ENCODE data around the gene USP40.

Gene USP40

GRCh38 chr2:233446606-233447305 lies 119.8 kb downstream of the USP40 start:
- H3K36me3 ChIP-seq (ENCODE audit: insufficient read depth, low read length): peaks cover 9% of the 10 kb centered on the region
- no peak overlapping the region for H3K4me3 ChIP-seq (ENCODE audit: low read length)
- no peak overlapping the region for H3K4me2 ChIP-seq (ENCODE audit: low read length)
- no peaks in the 10 kb centered on the region for H3K27me3 ChIP-seq (ENCODE audit: control insufficient read depth, insufficient read depth, low read length)
- no peaks in the 10 kb centered on the region for H3K4me1 ChIP-seq (ENCODE audit: control insufficient read depth, insufficient read depth, low read length)
- no peaks in the 10 kb centered on the region for H3K9me3 ChIP-seq (replicated peaks; ENCODE audit: low read length)
- H3K9ac ChIP-seq (ENCODE audit: low read depth, low read length): no peak overlapping the region

GRCh38 chr2:233446121-233446520 lies 120.5 kb downstream of the USP40 start:
- Histone ChIP-seq H3K4me1 (ENCODE audit: control insufficient read depth, insufficient read depth, low read length) (no peaks in the 10 kb centered on the region), H3K4me3 (ENCODE audit: low read length) (no peak overlapping the region), H3K36me3 (ENCODE audit: insufficient read depth, low read length) (peaks cover 9% of the 10 kb centered on the region), H3K9ac (ENCODE audit: low read depth, low read length) (no peak overlapping the region), H3K27me3 (ENCODE audit: control insufficient read depth, insufficient read depth, low read length) (no peaks in the 10 kb centered on the region), H3K4me2 (ENCODE audit: low read length) (no peak overlapping the region), H3K9me3 (replicated peaks; ENCODE audit: low read length) (no peaks in the 10 kb centered on the region)

- peaks cover 7% of the 10 kb centered on the region for H3K36me3 ChIP-seq (ENCODE audit: insufficient read depth, low read length)
- no peak overlapping the region for H3K9ac ChIP-seq (ENCODE audit: low read depth, low read length)
- H3K27me3 ChIP-seq (ENCODE audit: control insufficient read depth, insufficient read depth, low read length): no peaks in the 10 kb centered on the region
- no peaks in the 10 kb centered on the region for H3K4me1 ChIP-seq (ENCODE audit: control insufficient read depth, insufficient read depth, low read length)
- H3K9me3 ChIP-seq (replicated peaks; ENCODE audit: low read length): no peaks in the 10 kb centered on the region
- H3K4me2 ChIP-seq (ENCODE audit: low read length): no peak overlapping the region
- H3K4me3 ChIP-seq (ENCODE audit: low read length): no peak overlapping the region
Observed at GRCh38 chr2:233445152-233445830, 121.3 kb downstream of the USP40 start.

- no peaks in the 10 kb centered on the region for H3K4me1 ChIP-seq (ENCODE audit: control insufficient read depth, insufficient read depth, low read length)
- H3K4me3 ChIP-seq (ENCODE audit: low read length): no peak overlapping the region
- H3K27me3 ChIP-seq (ENCODE audit: control insufficient read depth, insufficient read depth, low read length): no peaks in the 10 kb centered on the region
- H3K9ac ChIP-seq (ENCODE audit: low read depth, low read length): no peak overlapping the region
- no peak overlapping the region for H3K4me2 ChIP-seq (ENCODE audit: low read length)
- no peaks in the 10 kb centered on the region for H3K9me3 ChIP-seq (replicated peaks; ENCODE audit: low read length)
- peaks cover 7% of the 10 kb centered on the region for H3K36me3 ChIP-seq (ENCODE audit: insufficient read depth, low read length)
Observed at GRCh38 chr2:233444501-233444900, 122.1 kb downstream of the USP40 start.

- H3K4me3 ChIP-seq (ENCODE audit: low read length): no peak overlapping the region
- no peak overlapping the region for H3K9ac ChIP-seq (ENCODE audit: low read depth, low read length)
- H3K9me3 ChIP-seq (replicated peaks; ENCODE audit: low read length): no peaks in the 10 kb centered on the region
- H3K4me1 ChIP-seq (ENCODE audit: control insufficient read depth, insufficient read depth, low read length): no peaks in the 10 kb centered on the region
- no peaks in the 10 kb centered on the region for H3K27me3 ChIP-seq (ENCODE audit: control insufficient read depth, insufficient read depth, low read length)
- peaks cover 7% of the 10 kb centered on the region for H3K36me3 ChIP-seq (ENCODE audit: insufficient read depth, low read length)
- H3K4me2 ChIP-seq (ENCODE audit: low read length): no peak overlapping the region
Observed at GRCh38 chr2:233443511-233444183, 122.9 kb downstream of the USP40 start.

- H3K4me3 ChIP-seq (ENCODE audit: low read length): no peak overlapping the region
- H3K27me3 ChIP-seq (ENCODE audit: control insufficient read depth, insufficient read depth, low read length): no peaks in the 10 kb centered on the region
- H3K36me3 ChIP-seq (ENCODE audit: insufficient read depth, low read length): peaks cover 16% of the 10 kb centered on the region
- H3K9ac ChIP-seq (ENCODE audit: low read depth, low read length): no peak overlapping the region
- H3K4me2 ChIP-seq (ENCODE audit: low read length): no peak overlapping the region
- H3K9me3 ChIP-seq (replicated peaks; ENCODE audit: low read length): no peaks in the 10 kb centered on the region
- H3K4me1 ChIP-seq (ENCODE audit: control insufficient read depth, insufficient read depth, low read length): no peaks in the 10 kb centered on the region
Observed at GRCh38 chr2:233442028-233442310, 124.6 kb downstream of the USP40 start.

- H3K36me3 ChIP-seq (ENCODE audit: insufficient read depth, low read length): peaks cover 18% of the 10 kb centered on the region
- H3K27me3 ChIP-seq (ENCODE audit: control insufficient read depth, insufficient read depth, low read length): no peaks in the 10 kb centered on the region
Observed at GRCh38 chr2:233441161-233442027, 125.2 kb downstream of the USP40 start.

GRCh38 chr2:233440714-233441113 lies 125.9 kb downstream of the USP40 start:
- peaks cover 19% of the 10 kb centered on the region for H3K36me3 ChIP-seq (ENCODE audit: insufficient read depth, low read length)
- H3K9ac ChIP-seq (ENCODE audit: low read depth, low read length): no peak overlapping the region
- H3K9me3 ChIP-seq (replicated peaks; ENCODE audit: low read length): no peaks in the 10 kb centered on the region
- no peaks in the 10 kb centered on the region for H3K27me3 ChIP-seq (ENCODE audit: control insufficient read depth, insufficient read depth, low read length)
- H3K4me3 ChIP-seq (ENCODE audit: low read length): no peak overlapping the region
- H3K4me1 ChIP-seq (ENCODE audit: control insufficient read depth, insufficient read depth, low read length): no peaks in the 10 kb centered on the region
- no peak overlapping the region for H3K4me2 ChIP-seq (ENCODE audit: low read length)

More at GRCh38 chr2:233441161-233442027, 125.2 kb downstream of the USP40 start:
- H3K9me3 ChIP-seq (replicated peaks; ENCODE audit: low read length): no peaks in the 10 kb centered on the region
- H3K4me1 ChIP-seq (ENCODE audit: control insufficient read depth, insufficient read depth, low read length): no peaks in the 10 kb centered on the region
- H3K9ac ChIP-seq (ENCODE audit: low read depth, low read length): no peak overlapping the region
- no peak overlapping the region for H3K4me2 ChIP-seq (ENCODE audit: low read length)
- no peak overlapping the region for H3K4me3 ChIP-seq (ENCODE audit: low read length)

GRCh38 chr2:233440314-233440713 lies 126.3 kb downstream of the USP40 start:
- no peak overlapping the region for H3K9ac ChIP-seq (ENCODE audit: low read depth, low read length)
- H3K27me3 ChIP-seq (ENCODE audit: control insufficient read depth, insufficient read depth, low read length): no peaks in the 10 kb centered on the region
- no peak overlapping the region for H3K4me2 ChIP-seq (ENCODE audit: low read length)
- H3K4me1 ChIP-seq (ENCODE audit: control insufficient read depth, insufficient read depth, low read length): no peaks in the 10 kb centered on the region
- H3K4me3 ChIP-seq (ENCODE audit: low read length): no peak overlapping the region
- H3K9me3 ChIP-seq (replicated peaks; ENCODE audit: low read length): no peaks in the 10 kb centered on the region
- peaks cover 16% of the 10 kb centered on the region for H3K36me3 ChIP-seq (ENCODE audit: insufficient read depth, low read length)

- Histone ChIP-seq H3K4me3 (ENCODE audit: low read length) (no peak overlapping the region), H3K9me3 (replicated peaks; ENCODE audit: low read length) (no peaks in the 10 kb centered on the region), H3K27me3 (ENCODE audit: control insufficient read depth, insufficient read depth, low read length) (no peaks in the 10 kb centered on the region), H3K9ac (ENCODE audit: low read depth, low read length) (no peak overlapping the region), H3K4me2 (ENCODE audit: low read length) (no peak overlapping the region), H3K36me3 (ENCODE audit: insufficient read depth, low read length) (peaks cover 16% of the 10 kb centered on the region), H3K4me1 (ENCODE audit: control insufficient read depth, insufficient read depth, low read length) (no peaks in the 10 kb centered on the region)
Observed at GRCh38 chr2:233439191-233439590, 127.4 kb downstream of the USP40 start.

- Histone ChIP-seq H3K36me3 (ENCODE audit: insufficient read depth, low read length) (peaks cover 16% of the 10 kb centered on the region), H3K4me2 (ENCODE audit: low read length) (no peak overlapping the region), H3K4me1 (ENCODE audit: control insufficient read depth, insufficient read depth, low read length) (no peaks in the 10 kb centered on the region), H3K9ac (ENCODE audit: low read depth, low read length) (no peak overlapping the region), H3K9me3 (replicated peaks; ENCODE audit: low read length) (no peaks in the 10 kb centered on the region), H3K27me3 (ENCODE audit: control insufficient read depth, insufficient read depth, low read length) (no peaks in the 10 kb centered on the region), H3K4me3 (ENCODE audit: low read length) (no peak overlapping the region)
Observed at GRCh38 chr2:233438573-233439147, 127.9 kb downstream of the USP40 start.

Data from skeletal muscle satellite cell (primary cell).